Keratinocyte (primary cell): Measurements from ENCODE around the gene AP2A2.

Source experiments
- CTCF ChIP-seq, 3 experiments: IDR thresholded peaks in 1 of 3; conservative IDR thresholded peaks in 1 of 3; optimal IDR thresholded peaks in 1 of 3; 2 replicates in 2 of 3; 3 replicates in 1 of 3; pipeline versions ENCODE3 to v1.5.1; 2011; ENCODE audit warnings: low read length in 3 of 3, mild to moderate bottlenecking in 3 of 3, moderate library complexity in 2 of 3, control low read depth in 1 of 3, inconsistent platforms in 1 of 3; ENCODE audit not compliant: insufficient read depth in 2 of 3; ENCODE audit errors: extremely low read depth in 1 of 3
- EZH2 ChIP-seq: IDR thresholded peaks from one replicate; pipeline ENCODE4 v1.6.1; 2012; ENCODE audit warnings: inconsistent platforms, mild to moderate bottlenecking, low read length, moderate library complexity

- no peak for TF ChIP-seq CTCF (optimal IDR thresholded peaks at IDR 0.05 in 1 of 3, IDR thresholded peaks at IDR 0.05 in 1 of 3, conservative IDR thresholded peaks at IDR 0.05 in 1 of 3; ENCODE audit: extremely low read depth in 1 of 3, insufficient read depth in 2 of 3, low read length in 3 of 3)
- no peak for TF ChIP-seq EZH2
These were observed 2.2 kb downstream of the AP2A2 start for GRCh38 chr11:927871-928270.
